NCI-H748 (cell line): Measurements from ENCODE around the gene DEDD2.

Experiments
- DNase-seq: peaks from one replicate; lab custom pipeline; 2025; ENCODE audit not compliant: unreplicated experiment; lab: John Stamatoyannopoulos, UW

Gene DEDD2

DNA sequence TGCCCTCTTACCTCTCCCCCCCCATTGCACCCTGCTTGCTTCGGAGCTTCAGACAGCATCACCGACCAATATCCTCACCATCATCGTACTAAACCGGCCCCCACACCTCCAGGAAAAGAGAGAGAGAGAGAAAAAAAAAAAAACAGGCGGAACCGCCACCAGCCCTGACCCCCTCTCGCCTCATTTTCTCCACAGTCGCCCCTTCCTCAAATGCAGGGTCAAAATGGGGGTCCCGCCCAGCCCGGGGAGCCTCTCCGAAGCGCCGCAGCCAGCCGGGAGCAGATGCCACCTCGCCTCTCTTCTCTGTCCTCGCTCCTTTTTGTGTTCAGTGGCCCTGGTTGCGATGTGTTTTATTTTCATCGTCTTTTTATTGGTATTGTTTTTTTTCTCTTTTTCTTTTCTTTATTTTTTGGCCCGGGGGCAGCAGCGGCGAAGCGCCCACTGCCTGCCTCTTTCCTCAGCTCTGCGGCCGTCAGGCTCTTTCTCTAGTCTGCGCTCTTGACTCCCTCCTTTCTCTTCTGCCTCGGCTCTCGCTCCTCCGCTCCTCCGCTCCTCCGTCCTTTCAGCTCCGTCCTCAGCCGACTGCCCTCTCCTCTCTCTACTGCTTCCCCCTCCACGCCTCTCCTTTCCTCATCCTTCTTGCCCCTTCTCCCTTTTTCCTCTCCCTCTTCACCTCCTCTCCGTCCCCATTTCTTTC is 41.4 kb downstream of the DEDD2 start:
- DNase-seq: peak; percentile 72

DNA sequence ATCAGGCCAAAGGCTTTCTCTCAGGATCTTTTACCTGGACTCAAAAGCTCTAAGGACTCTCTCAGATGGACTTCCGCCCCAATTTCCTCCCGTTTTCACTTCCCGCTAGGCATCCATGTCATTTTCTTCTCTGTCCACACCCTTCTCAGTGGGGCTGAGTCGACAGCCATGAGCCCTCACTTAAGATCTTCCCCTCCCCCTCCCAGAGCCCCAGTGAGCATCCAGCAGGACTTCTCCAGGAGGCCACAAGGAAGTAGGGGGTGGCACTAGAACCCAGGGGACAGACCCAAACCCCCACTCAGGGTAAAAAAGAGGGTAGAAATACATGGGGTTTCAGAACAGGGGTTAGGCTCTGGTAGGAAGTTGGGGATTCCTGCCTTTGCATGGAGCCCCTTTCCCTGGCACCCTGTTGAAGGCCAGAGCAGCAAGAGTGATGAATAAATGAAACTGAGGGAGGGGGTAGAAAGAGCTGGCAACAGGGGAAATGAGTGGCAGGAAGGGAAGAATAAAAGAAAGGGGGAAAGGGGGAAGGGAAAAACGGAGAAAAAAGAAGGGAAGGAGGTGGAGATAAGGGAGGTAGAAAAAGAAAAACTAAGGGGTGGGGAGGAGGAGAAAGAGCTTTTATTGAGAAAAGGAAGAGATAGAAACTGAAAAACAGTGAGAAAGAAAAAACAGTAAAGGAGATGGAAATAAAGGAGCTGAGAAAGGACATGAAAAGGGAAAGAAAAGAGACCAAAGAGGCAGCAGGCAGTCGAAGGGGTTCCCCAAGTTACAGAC is 42.3 kb downstream of the DEDD2 start:
- DNase-seq: no peak

GRCh38 chr19:42174188-42174587 is 43.3 kb downstream of the DEDD2 start:
- DNase-seq: no peak

- no peak for DNase-seq
Observed at GRCh38 chr19:42173695-42174094, 43.8 kb downstream of the DEDD2 start.

DNA sequence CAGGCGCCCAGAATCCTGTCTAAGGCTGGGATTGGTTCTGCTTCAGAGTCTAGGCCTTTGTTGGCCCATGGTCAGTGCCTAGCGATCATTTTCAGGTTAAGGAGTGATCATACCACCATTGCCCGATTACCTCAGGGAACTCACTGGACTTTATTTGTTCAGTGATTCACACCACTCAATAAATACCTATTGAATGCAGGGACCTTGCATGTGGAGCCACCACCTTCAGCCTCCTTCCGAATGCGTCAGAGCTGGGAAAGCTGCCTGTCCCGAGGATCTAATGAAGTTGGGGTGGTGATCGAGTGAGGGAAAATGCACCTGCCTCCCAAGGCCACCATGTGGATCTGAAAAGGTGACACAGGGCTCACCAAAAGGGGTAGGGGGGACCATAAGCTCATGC is 45.2 kb downstream of the DEDD2 start:
- DNase-seq: no peak

DNA sequence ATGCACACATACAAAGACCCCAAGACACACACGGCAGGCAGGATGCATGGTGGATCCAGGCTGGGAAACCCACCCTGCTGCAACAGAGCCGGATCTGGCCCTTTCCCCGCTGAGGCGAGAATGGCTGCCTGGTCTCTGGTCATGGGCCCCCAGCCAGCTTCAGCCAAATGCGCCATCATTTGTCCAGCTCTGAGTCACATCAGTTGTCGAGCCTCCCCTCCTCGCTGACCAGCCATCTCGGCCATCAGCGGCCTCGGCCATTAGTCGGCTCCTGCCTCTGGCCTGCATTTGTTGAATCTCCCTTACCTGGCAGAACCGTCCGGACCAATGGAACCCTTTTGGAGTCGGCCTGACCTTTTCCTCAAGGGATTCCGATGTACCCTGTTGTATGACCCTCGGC is 46.8 kb downstream of the DEDD2 start:
- no peak for DNase-seq

GRCh38 chr19:42169486-42170413 is 47.7 kb downstream of the DEDD2 start:
- DNase-seq: no peak

DNA sequence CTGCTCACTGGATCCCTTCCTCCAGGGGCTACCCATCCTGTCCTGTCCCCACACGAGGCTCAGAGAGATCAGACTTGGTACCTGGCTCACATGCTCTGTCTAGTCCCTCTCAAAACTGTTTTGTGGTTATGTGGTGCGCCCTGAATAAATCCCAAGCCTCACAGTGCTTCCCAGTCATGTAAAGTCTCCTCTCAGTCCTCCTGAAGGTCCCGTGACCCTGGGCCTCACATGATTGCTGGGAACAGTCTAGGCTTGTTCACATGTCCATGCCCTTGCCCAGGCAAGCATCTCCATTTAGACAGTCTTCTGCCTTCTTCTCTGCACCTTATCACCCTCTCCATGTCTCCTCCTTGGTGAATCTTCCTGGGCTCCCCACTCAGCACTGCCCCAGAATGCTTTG is 49.3 kb downstream of the DEDD2 start:
- DNase-seq: no peak

- peak; percentile 21 for DNase-seq
Observed at GRCh38 chr19:42166316-42166715, 51.2 kb downstream of the DEDD2 start.

GRCh38 chr19:42165146-42165545 is 52.3 kb downstream of the DEDD2 start:
- no peak for DNase-seq

DNA sequence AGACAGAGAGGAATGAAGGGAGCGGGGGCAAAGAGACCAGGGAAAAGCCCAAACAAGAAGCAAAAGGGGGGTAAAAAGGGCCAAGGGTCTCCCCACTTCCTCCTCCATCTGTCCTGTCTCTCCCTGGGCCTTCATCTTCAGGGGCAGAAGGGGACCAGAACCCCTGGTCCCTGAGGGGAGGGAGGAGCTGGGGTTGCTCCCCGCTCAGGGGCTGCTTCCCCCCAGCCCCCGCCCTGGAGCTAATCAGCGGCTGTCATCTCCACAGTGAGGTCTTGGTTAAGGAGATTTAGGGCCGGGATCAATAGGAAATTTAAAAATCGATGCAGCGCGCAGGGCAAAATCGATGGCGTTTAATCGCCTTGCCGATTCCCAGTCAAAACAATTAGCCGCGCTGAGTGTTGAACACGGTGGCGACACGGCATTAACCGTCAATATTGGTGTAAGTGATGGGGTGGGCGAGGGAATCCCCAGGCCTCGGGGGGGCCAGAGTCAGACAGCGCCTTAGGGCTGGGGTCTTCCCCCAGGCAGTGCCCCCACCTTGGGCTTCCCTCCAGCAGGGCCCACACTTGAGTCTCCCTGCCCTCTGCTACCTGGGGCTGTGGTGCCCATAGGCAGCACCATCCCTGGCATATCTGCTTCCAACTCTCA is 55.7 kb downstream of the DEDD2 start:
- DNase-seq: no peak

DNA sequence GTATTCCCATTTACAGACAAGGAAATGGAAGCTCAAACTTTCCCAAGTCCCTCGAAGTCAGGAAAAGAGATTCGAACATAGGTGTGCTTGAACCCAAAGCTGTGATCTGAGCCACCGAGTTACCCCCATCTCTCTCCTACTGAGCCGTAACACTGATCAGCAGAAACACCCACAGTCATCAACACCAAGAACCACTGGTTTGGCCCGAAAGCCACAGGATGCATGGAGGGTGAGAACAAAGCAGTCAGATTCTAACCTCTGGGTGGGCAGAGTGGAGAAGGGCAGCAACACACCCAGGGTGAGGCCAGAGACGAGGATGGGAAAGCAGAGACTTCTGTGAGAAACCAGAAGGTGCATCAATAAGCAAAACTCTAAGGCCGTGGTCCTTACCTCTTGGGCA is 57.5 kb downstream of the DEDD2 start:
- no peak for DNase-seq

DNA sequence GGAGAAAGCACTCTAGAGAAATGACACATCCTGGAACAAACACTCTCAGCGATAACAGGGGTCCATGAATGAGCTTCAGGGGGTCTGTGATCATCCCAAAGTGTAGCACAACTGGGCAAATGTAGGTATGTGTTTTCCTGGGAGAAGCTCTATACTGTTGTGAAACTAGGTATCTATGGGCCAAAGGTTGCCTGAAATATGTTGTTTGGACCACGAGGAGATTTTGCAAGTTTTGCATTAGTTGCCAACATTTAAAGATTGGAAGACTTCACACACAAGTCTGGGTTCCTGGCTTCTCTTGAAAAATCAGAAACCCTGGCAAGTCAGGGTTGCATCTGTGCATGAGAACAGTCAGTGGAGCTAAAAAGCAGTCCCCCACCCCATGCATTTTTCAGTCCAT is 58.6 kb downstream of the DEDD2 start:
- DNase-seq: no peak

DNA sequence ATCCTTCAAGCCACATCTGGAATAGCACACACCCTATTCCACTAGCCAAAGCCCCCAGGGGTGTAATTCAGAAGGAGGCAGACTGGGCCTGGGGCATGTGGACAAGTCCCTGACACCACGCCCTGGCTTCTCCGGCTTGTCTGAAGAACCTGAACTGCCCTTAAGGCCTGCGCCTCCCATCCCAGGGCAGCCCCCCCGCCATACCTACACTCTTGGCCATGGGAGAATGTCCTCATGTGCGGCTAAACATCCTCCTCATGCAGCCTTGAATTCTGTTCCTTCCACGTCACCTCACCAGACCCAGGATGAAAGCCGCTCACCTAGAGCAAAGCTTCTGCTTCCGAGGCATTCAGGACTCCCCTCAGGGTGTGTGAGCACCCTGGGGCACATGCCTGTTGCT is 60.9 kb downstream of the DEDD2 start:
- no peak for DNase-seq

DNA sequence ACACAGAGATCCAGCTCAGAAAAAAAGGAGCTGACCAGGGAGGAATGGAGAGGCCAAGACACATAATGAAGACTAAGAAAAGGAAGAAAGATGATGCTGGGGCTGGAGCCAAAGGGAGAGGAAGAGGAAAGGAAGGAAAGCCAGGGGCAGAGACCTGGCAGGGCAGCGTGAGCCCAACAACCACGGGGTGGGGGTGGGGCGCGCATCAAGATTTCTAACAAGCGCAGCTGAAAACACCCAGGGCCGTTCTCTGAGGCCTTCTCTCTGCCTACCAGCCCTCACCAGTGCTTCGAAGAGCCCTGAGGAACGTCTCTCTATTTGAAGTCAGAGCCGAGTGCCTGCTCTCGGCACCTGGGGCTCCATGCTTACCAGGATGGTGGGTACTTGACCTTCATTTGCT is 61.7 kb downstream of the DEDD2 start:
- no peak for DNase-seq

GRCh38 chr19:42154471-42155323 is 62.8 kb downstream of the DEDD2 start:
- DNase-seq: peak; percentile 29

DNA sequence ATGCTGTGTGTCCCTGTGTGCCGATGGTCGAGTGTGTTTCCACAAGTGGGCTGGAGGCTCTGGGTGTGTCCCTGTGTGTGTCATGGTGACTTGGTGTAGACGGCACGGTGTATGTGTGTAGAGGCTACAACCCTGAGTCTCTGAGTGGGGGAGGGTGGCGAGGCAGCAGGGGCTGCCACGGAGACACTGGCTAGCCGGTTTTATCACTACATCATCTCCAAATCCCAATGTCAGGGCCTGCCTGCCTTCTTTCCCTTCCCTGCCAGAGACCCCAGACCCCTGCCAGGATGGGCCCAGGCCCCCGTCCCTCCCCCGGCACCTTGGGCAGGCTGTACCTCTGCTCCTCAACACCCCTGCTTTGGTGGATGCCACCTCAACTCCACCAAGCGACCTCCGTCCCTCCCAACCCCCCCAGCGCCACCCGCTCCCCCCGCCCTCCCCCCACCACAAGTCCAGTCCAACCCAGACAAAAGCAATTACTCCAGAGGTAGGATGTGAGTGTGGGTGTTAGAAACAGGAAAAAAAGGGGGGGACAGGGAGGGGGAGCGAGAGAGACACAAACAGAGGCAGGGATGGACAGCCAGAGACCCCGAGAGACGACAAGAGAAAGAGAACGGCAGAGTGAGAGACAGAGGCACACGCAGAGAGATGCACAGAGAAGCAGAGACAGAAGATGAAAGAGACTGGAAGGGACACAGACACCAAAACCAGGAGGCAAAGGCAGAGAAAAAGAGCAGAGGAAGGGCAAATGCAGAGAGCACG is 63.6 kb downstream of the DEDD2 start:
- DNase-seq: peak; percentile 16

DNA sequence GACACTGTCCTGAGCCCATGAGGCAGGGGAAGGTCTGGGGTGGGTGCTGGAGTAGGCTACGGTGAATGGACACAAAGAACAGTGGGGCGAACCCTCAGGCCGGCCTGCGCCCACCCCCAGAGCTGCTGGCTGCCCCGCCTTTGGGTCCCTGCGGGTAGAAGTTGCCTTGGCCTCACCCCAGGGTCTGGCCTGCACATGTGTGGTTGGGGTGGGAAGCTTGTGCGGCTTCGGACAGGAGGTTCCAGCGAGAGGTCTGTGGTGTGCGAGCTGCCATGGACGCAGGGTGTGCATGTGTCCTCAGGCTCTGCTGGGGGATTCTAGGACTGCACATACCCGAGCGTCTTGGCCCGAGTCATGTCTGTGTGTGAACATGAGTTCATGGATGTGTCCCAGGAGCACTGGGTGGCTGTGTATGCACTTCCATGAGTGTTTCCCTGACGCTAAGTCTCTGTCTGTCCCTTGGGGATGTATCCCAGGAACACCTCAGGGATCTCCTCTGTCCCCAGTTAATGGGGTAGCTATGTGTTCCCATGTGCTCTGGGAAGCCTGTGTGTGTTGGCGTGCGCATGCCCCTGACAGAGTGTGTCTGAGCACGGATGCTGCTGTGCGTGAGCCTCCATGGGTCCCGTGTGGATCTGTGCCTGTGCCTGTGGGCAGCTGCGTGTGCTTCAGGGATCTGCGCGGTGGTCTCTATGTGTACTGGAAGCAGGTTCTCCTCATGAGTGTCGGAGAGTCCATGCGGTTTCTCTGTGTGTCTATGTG is 64.4 kb downstream of the DEDD2 start:
- no peak for DNase-seq
